ENCODE data around the gene NCOR1. TPM values are rescaled to one million over a fixed set of nuclear protein-coding genes. Genes with fewer than 3 reads are reported as not detected.
"Not testable (repeated sequence)": the region's sequence is repeated elsewhere in the genome, so short reads cannot be mapped to it uniquely, and the experiment has no call there.

NCOR1 gene
- total RNA-seq, 1 donor from 2014 or later: 154 TPM

- intact Hi-C loops (cut with micrococcal nuclease): no loop called here
Observed at GRCh38 chr17:16101440-16101839, 113.9 kb downstream of the NCOR1 start.

GRCh38 chr17:16100737-16101400 is 114.5 kb downstream of the NCOR1 start:
- intact Hi-C loops (cut with micrococcal nuclease): no loop called here

DNA sequence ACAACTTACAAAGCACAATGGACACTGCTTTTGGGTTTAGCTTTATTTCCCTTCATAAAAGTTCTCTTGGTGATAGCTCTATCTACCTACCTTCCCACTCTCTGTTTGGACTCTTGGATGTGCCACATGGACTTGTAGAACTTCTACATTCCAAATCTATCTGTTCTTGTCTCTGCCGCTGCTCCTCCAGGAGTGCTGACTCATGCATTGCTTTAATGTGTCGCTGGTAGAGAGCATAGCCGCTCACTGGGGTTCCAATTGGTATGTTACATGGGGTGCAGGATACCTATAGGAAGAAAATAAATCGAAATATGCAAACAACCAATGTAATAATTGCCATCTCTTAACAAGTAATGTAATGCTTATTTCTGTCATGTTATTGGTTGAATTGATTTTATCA is 123.6 kb downstream of the NCOR1 start:
- intact Hi-C loops (cut with micrococcal nuclease): no loop called here

- intact Hi-C loops (cut with micrococcal nuclease): no loop called here
Observed at GRCh38 chr17:16086957-16087356, 128.4 kb downstream of the NCOR1 start.

- intact Hi-C loops (cut with micrococcal nuclease): no loop called here
Observed at GRCh38 chr17:16085066-16085699, 130.2 kb downstream of the NCOR1 start.

DNA sequence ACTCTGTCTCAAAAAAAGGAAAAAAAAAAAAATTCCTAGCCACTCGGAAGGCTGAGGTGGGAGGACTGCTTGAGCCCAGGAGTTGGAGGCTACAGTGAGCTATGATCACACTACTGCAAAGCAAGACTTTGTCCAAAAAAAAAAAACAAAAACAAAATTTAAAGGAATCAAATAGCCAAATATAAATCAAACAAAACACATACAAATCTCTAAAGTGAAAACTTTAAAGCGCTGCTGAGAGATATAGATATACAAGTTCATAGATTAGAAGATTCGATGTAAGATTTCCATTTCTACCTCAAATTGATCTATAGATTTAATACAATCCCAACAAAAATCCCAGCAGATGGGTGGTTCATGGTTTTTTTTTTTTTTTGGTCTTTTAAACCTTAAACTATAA is 132.1 kb downstream of the NCOR1 start:
- intact Hi-C loops (cut with micrococcal nuclease): no loop called here

DNA sequence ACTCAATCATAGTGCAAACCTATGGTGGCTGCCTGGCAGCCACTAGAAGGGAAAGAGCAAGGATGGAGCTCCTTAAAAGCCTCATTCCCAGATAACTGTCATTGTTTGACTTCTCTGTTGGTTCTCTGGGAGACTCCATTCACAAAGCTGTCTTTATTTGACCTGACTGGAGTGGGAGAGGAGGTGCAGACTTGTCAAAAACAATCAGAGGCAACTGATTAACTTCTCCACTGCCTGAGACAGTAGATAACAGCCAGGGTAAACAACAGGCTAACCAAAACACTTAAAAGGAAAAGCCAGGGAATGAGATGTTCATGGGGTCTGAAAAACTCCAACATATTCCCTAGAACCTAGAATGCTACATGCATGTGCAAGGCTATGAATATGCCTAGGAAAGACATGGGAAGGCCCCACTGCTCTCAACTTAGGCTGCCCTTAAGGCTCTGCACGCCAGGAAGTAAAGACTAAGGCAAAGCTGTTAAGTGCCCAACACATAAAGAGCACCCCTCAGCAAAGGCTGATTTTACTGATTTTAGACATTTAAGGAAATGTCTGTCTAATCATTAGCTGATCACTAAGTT is 133.7 kb downstream of the NCOR1 start:
- intact Hi-C loops (cut with micrococcal nuclease): no loop called here

DNA sequence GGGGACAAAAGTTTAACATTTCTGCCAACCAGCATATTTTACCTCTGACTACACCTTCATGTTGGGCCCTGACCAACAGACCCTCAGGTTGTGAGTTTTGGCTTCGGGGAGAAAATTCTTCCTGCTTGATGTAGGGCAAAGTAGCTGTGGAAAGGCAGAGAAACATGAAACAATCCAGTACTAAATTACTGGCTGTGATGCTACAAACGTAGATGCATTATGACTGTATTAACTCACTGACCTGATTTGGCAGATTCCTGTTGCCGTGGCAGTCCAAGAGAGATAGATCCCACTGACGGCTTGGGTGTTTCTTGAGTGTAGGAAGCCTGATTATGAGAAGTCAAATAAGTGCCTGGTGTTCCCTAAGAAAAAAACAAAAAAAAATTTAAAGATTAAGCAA is 135.0 kb downstream of the NCOR1 start:
- intact Hi-C loops (cut with micrococcal nuclease): no loop called here

GRCh38 chr17:16075949-16076348 is 139.4 kb downstream of the NCOR1 start:
- intact Hi-C loops (cut with micrococcal nuclease): no loop called here

GRCh38 chr17:16074423-16074822 is 140.9 kb downstream of the NCOR1 start:
- intact Hi-C loops (cut with micrococcal nuclease): no loop called here

- intact Hi-C loops (cut with micrococcal nuclease): no loop called here
Observed at GRCh38 chr17:16073845-16074244, 141.5 kb downstream of the NCOR1 start.

DNA sequence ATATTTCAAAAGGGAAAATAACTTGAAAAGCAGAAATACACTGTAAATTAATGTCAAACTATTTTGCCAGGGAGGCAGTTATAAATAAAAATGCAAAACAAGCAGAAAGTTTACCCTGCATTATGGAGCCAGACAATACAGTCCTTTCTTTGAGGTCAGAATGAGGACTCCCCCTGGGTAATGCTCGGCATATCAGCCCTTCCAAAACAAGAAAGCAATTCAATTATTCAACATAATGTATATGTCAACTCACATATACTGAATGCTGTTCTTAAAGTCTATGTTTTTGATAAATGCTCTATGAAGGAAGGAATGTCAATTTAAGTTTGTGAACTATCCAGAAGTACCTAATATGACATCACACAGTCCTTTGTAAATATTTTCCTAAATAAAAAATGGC is 143.3 kb downstream of the NCOR1 start:
- intact Hi-C loops (cut with micrococcal nuclease): no loop called here

GRCh38 chr17:16068323-16068722 is 147.0 kb downstream of the NCOR1 start:
- intact Hi-C loops (cut with micrococcal nuclease): no loop called here

DNA sequence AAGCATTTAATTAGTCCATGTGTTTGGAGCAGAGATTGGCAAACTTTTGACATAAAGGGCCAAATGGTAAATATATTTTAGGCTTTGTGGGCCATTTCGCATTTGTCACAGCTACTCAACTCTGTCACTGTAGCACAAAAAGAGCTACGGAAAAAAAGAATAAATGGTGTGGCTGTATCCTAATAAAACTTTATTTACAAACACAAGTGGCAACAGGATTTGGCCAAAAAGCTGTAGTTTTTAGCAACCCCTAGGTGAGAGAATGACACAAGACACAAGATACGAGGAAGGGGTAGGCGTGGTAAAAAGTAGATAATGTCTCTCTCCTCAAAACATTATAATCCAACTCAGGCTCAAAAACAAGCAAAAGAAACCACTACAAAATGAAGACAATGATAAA is 149.2 kb downstream of the NCOR1 start:
- intact Hi-C loops (cut with micrococcal nuclease): no loop called here

- intact Hi-C loops (cut with micrococcal nuclease): no loop called here
Observed at GRCh38 chr17:16061631-16062030, 153.7 kb downstream of the NCOR1 start.

GRCh38 chr17:16055139-16055538 is 160.2 kb downstream of the NCOR1 start:
- intact Hi-C loops (cut with micrococcal nuclease): not testable (repeated sequence)

DNA sequence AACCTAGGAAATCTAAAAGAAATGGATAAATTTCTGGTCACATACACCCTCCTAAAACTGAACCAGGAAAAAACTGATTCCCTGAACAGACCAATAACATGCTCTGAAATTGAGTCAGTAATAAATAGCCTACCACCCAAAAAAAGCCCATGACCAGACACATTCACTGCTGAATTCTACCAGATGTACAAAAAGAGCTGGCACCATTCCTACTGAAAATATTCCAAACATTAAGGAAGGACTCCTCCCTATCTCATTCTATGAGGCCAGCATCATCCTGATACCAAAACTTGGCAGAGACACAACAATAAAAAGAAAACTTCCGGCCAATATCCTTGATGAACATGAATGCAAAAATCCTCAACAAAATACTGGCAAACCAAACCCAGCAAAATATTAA is 162.8 kb downstream of the NCOR1 start:
- intact Hi-C loops (cut with micrococcal nuclease): no loop called here

- intact Hi-C loops (cut with micrococcal nuclease): no loop called here
Observed at GRCh38 chr17:16050844-16051243, 164.5 kb downstream of the NCOR1 start.

DNA sequence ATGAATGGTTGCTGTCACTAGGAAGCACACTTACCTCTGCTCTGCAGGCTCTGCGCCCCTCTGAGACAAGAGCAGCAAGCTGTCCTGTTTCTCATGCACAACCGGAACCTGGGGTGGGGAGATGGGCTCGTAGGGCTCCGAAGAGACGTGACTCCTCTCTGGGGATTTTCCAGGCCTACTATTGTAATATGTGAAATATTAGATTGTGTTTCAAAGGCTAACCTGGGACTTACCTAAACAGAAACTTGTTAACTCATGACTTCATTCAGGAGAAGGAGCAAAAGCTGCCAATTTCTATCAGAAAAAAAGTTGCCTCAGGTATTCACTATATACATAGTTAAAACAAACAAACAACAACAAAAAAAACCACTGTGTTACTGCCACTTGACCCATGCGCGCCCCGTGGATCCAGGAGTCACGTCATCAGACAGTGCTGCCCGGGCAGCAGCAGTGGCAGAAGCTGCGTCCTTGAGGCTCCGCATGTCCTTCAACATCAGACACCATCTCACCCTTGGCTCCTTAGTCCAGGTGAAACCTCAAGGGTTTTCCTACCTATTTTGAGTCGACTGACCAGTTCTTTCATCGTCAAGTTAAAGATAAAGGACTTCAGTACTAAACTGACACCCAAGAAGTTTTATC is 166.4 kb downstream of the NCOR1 start:
- intact Hi-C loops (cut with micrococcal nuclease): no loop called here

DNA sequence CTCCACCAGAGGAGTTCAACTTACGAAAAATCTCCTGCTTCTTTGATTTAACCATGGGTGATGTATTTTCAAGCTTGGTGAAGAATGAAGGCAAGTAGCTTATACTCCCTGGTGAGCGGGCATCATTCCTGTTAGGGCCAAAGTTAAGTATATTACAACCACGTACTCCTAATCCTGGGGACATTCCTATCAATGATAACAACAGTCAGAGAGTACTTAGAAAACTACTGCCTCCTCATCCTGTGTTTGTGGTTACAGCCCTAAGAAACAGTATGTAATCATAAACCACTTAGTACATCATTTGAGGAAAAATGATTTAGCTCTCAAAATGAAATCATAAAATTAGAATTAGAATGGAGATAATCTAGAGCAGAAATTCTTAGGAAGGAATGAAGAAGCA is 168.4 kb downstream of the NCOR1 start:
- intact Hi-C loops (cut with micrococcal nuclease): no loop called here

GRCh38 chr17:16044487-16044886 is 170.8 kb downstream of the NCOR1 start:
- intact Hi-C loops (cut with micrococcal nuclease): no loop called here

- intact Hi-C loops (cut with micrococcal nuclease): no loop called here
Observed at GRCh38 chr17:16040710-16041251, 174.6 kb downstream of the NCOR1 start.

Data from T-helper 1 cell treated with Interleukin-12 subunit alpha and Interleukin-12 subunit beta and Interleukin-4 antibody, amounts not matched to agents 30 ng/mL and 1 ng/mL, for 36 hours (primary cell).